ENCODE data around the gene APOBEC3G.

APOBEC3G gene

GRCh38 chr22:39110631-39111561 lies 33.8 kb downstream of the APOBEC3G start:
- TF ChIP-seq CTCF (IDR thresholded peaks at IDR 0.05; ENCODE audit: insufficient read depth, low read length, poor library complexity, severe bottlenecking) = no peak
- no peaks in the 10 kb centered on the region for H3K36me3 ChIP-seq (ENCODE audit: control insufficient read depth, insufficient read depth, low read length)
- DNase-seq (ENCODE audit: extremely low read depth, insufficient read length) = no peak

GRCh38 chr22:39114112-39114511 lies 37.0 kb downstream of the APOBEC3G start:
- no peak for TF ChIP-seq CTCF (IDR thresholded peaks at IDR 0.05; ENCODE audit: insufficient read depth, low read length, poor library complexity, severe bottlenecking)
- Histone ChIP-seq H3K27me3 (replicated peaks; ENCODE audit: control insufficient read depth, insufficient read depth, low read length) (no peaks in the 10 kb centered on the region), H3K36me3 (ENCODE audit: control insufficient read depth, insufficient read depth, low read length) (no peaks in the 10 kb centered on the region), H3K4me3 (replicated peaks; ENCODE audit: low read depth, low read length) (no peak overlapping the region)
- no peak for DNase-seq (ENCODE audit: extremely low read depth, insufficient read length)

More at GRCh38 chr22:39110631-39111561, 33.8 kb downstream of the APOBEC3G start:
- Histone ChIP-seq H3K4me3 (replicated peaks; ENCODE audit: low read depth, low read length) (no peak overlapping the region), H3K27me3 (replicated peaks; ENCODE audit: control insufficient read depth, insufficient read depth, low read length) (no peaks in the 10 kb centered on the region)

GRCh38 chr22:39115570-39115969 lies 38.5 kb downstream of the APOBEC3G start:
- no peaks in the 10 kb centered on the region for H3K36me3 ChIP-seq (ENCODE audit: control insufficient read depth, insufficient read depth, low read length)
- H3K4me3 ChIP-seq (replicated peaks; ENCODE audit: low read depth, low read length) = no peak overlapping the region
- no peak for TF ChIP-seq CTCF (IDR thresholded peaks at IDR 0.05; ENCODE audit: insufficient read depth, low read length, poor library complexity, severe bottlenecking)
- no peak for DNase-seq (ENCODE audit: extremely low read depth, insufficient read length)
- H3K27me3 ChIP-seq (replicated peaks; ENCODE audit: control insufficient read depth, insufficient read depth, low read length) = no peaks in the 10 kb centered on the region

- Histone ChIP-seq H3K27me3 (replicated peaks; ENCODE audit: control insufficient read depth, insufficient read depth, low read length) (no peaks in the 10 kb centered on the region), H3K4me3 (replicated peaks; ENCODE audit: low read depth, low read length) (no peak overlapping the region), H3K36me3 (ENCODE audit: control insufficient read depth, insufficient read depth, low read length) (no peaks in the 10 kb centered on the region)
- no peak for DNase-seq (ENCODE audit: extremely low read depth, insufficient read length)
- TF ChIP-seq CTCF (IDR thresholded peaks at IDR 0.05; ENCODE audit: insufficient read depth, low read length, poor library complexity, severe bottlenecking) = no peak
Measured at GRCh38 chr22:39115977-39116621, 39.0 kb downstream of the APOBEC3G start.

GRCh38 chr22:39117585-39118191 lies 40.6 kb downstream of the APOBEC3G start:
- DNase-seq (ENCODE audit: extremely low read depth, insufficient read length) = peak; percentile 67
- no peaks in the 10 kb centered on the region for H3K36me3 ChIP-seq (ENCODE audit: control insufficient read depth, insufficient read depth, low read length)
- peak; percentile 74 for TF ChIP-seq CTCF (IDR thresholded peaks at IDR 0.05; ENCODE audit: insufficient read depth, low read length, poor library complexity, severe bottlenecking)
- no peaks in the 10 kb centered on the region for H3K27me3 ChIP-seq (replicated peaks; ENCODE audit: control insufficient read depth, insufficient read depth, low read length)
- 0 out of 2 replicates have a peak overlapping the region, but pooled peaks have one; percentile 7 for H3K4me3 ChIP-seq (replicated peaks; ENCODE audit: low read depth, low read length)

All from GM06990 (cell line).